Measurements from ENCODE around the gene PRKD2.

Gene PRKD2

GRCh38 chr19:46741447-46741846 is 24.5 kb upstream of the PRKD2 start:
- DNase-seq (ENCODE audit: low read depth): no peak

DNA sequence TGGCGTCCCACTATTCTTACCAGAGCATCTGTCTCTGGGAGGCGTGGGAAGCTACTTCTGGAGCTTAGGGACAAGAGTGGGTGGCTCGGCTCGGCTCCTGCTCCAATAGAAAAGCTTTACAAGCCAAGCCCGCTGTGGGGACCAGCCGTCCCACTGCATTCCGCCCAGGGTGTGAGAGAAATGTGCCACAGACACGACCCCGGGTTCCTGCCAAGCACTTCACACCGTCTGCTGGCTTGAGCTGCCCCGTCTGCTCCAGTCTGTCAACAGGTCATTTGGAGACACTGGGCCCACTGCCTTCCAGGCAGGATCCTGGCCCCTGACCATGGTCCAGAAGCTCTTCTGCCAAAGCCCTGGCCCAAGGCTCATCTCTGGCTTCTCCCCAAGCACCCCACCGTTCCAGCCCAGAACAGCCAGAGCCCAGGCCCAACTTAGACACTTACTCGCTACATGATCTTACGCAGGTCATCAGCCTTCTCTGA is 22.4 kb upstream of the PRKD2 start:
- DNase-seq (ENCODE audit: low read depth): no peak

GRCh38 chr19:46737761-46738171 is 20.9 kb upstream of the PRKD2 start:
- no peak for DNase-seq (ENCODE audit: low read depth)

DNA sequence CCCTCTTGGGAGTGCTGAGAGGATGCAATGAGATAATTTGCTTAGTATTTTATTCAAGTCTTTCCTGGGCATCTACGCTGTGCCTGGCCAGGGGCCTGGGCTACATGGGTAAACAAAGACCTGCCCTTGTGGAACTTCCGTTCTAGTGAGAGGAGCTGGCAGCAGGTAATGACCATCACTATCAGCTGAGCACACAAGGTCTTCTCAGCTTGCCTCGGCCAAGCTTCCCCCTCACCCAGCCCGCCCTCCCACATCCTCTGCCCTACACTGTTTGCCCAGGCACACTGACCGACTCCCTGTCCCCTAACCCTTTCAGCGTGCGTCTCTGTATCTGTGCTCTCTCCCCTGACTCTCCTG is 20.4 kb upstream of the PRKD2 start:
- no peak for DNase-seq (ENCODE audit: low read depth)

GRCh38 chr19:46736531-46737297 is 19.8 kb upstream of the PRKD2 start:
- no peak for DNase-seq (ENCODE audit: low read depth)

- DNase-seq (ENCODE audit: low read depth): no peak
Measured at GRCh38 chr19:46733690-46734292, 16.9 kb upstream of the PRKD2 start.

GRCh38 chr19:46732966-46733689 is 16.2 kb upstream of the PRKD2 start:
- no peak for DNase-seq (ENCODE audit: low read depth)

DNA sequence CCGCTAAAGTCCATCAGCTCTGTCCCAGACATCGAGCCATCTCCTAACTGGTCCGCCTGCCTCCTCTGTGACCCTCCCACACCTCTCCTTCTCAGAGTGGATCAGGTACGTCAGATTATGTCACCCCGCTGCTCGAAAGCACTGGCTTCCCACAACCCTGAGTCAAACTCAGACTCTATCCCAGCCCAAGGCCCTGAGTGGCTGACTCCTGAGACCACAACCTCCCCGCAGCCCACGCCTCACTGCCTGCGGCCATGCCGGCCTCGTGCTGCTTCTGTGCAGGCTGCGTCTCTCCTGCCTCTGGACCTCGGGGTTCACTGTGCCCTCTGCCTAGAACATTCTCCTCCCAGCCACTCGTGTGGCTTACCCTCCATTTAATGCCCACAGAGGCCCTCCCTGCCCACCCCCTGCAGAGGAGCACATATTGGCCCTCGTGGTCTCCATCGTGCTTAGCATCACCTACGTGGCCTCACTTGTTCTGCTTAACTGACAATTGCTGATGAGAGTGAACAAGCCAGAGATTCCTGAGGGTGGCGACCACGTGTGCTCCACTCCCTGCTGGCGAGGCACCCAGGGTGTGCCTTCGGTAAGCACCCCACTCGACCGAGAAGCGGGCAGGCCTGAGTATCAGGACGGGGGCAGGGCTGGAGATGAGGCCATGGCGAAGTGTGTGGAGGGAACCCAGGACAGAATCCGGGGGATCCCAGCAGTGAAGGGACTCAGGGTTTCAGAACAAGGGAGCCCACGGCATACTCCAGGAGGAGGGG is 15.4 kb upstream of the PRKD2 start:
- DNase-seq (ENCODE audit: low read depth): no peak

GRCh38 chr19:46731584-46731983 is 14.7 kb upstream of the PRKD2 start:
- no peak for DNase-seq (ENCODE audit: low read depth)

DNA sequence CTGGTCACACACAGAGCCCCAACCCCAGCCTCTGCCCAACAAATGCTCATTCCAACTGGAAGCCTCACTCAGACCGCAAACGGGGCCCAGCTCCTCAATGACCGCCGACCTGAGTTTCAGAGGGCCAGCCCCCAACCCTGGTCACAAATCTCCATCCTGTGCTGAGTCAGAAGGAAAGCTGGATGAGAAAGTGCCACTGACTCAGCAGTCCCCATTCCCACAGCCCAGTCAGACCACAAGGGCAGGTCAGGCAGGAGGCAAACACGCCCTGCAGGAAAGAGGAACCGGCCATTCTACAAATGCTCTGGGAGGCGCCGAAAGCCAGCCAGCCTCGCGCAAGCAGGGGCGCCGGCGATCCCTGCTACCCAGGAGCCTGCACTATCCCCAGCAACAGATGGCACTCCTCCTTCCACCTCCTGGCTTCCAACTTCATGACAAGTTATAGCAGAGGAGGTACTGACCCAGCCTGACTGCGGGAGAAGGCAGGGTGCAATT is 14.1 kb upstream of the PRKD2 start:
- DNase-seq (ENCODE audit: low read depth): peak; percentile 66

- DNase-seq (ENCODE audit: low read depth): no peak
Measured at GRCh38 chr19:46730595-46730994, 13.7 kb upstream of the PRKD2 start.

- no peak for DNase-seq (ENCODE audit: low read depth)
Measured at GRCh38 chr19:46730187-46730586, 13.3 kb upstream of the PRKD2 start.

GRCh38 chr19:46729696-46730095 is 12.8 kb upstream of the PRKD2 start:
- DNase-seq (ENCODE audit: low read depth): no peak

DNA sequence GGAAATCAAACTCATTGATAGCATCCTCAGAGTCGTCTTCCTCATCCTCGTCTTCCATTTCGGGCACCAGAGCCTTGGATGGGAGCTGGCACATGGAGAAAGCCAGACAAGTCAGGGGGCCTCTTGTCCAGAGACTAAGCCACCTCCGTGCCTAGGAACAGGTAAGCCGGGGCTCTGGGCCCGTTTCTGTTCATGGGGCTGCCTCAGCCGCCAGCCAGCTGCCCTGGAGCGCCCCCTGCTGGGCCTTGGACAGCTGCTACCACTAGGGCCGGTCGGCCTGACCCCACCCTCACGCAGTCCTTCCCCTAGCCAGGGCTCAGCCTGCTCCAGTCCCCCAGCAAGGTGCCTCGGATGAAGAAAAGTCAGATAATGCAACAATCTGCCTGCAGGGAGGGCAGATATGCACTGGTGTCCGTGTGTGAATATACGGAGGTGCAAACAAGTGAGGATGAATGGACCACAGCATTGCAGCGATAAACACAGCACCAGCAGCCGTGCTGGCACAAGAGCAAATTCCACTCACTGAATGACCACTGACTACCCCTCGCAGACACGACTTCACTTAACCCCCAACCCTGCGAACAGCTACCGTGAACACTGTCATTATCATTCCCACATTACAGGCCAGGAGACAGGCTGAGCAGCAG is 11.9 kb upstream of the PRKD2 start:
- DNase-seq (ENCODE audit: low read depth): no peak

- DNase-seq (ENCODE audit: low read depth): no peak
Measured at GRCh38 chr19:46728208-46728607, 11.3 kb upstream of the PRKD2 start.

GRCh38 chr19:46727757-46728156 is 10.8 kb upstream of the PRKD2 start:
- DNase-seq (ENCODE audit: low read depth): no peak

- DNase-seq (ENCODE audit: low read depth): no peak
Measured at GRCh38 chr19:46726971-46727501, 10.1 kb upstream of the PRKD2 start.

GRCh38 chr19:46726551-46726950 is 9.6 kb upstream of the PRKD2 start:
- no peak for DNase-seq (ENCODE audit: low read depth)

DNA sequence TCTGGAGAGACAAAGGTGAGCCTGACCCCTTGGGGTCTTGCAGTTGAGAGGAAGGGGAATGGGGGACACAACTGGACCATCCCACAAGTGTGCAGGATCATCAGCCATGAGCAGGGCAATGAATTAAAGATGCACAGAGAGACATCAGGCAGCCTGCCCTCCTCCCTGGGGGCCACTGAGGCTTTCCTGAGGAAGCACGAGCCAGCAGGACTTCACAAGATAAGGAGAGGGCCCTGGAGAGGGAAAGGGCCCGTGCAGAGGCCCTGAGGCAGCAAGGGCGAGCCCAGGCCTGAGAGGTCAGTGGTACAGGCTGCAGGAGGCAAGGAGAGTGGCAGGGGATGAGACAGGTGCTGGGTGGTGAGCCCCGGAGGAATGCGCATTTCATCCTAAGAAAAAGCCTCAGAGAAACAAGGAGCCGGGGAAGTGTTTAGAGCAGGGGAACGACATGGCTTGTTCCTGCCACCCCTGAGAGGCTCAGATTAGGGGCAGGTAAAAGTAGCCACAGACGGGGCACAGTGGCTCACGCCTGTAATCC is 9.0 kb upstream of the PRKD2 start:
- DNase-seq (ENCODE audit: low read depth): no peak

GRCh38 chr19:46725036-46725820 is 8.3 kb upstream of the PRKD2 start:
- no peak for DNase-seq (ENCODE audit: low read depth)

All from GM04503 (cell line).